PFSK-1 (cell line): Measurements from ENCODE around the gene PLEKHA5.

Experiments used
- FOXP2 ChIP-seq: optimal IDR thresholded peaks from 2 replicates; pipeline ENCODE3; 2011; ENCODE audit warnings: borderline replicate concordance, control low read depth, inconsistent platforms; ENCODE audit not compliant: insufficient read depth; ENCODE audit errors: extremely low read length, extremely low read depth
- POLR2AphosphoS5 ChIP-seq: IDR thresholded peaks from 2 replicates; pipeline ENCODE4 v1.6.1; 2012; ENCODE audit warnings: low read depth, mild to moderate bottlenecking, control low read depth, low read length, moderate library complexity
- REST ChIP-seq, 2 experiments: IDR thresholded peaks; 2 replicates each; pipeline versions ENCODE4 v1.6.1 to v1.8.0; 2011 to 2012; ENCODE audit warnings: low read depth in 2 of 2, low read length in 2 of 2, control low read depth in 1 of 2, inconsistent platforms in 1 of 2, mild to moderate bottlenecking in 1 of 2, moderate library complexity in 1 of 2; ENCODE audit not compliant: insufficient read depth in 1 of 2
- SIN3A ChIP-seq: IDR thresholded peaks from 2 replicates; pipeline ENCODE4 v1.6.1; 2012; ENCODE audit warnings: mild to moderate bottlenecking, low read length, moderate library complexity, borderline replicate concordance; ENCODE audit not compliant: insufficient read depth
- TAF1 ChIP-seq: IDR thresholded peaks from 2 replicates; pipeline ENCODE4 v1.6.1; 2012; ENCODE audit warnings: low read length, control low read depth, borderline replicate concordance; ENCODE audit not compliant: insufficient read depth

Gene PLEKHA5

GRCh38 chr12:19224746-19225145 is 95.2 kb downstream of the PLEKHA5 start:
- TF ChIP-seq SIN3A (no peak), FOXP2 (no peak), REST (IDR thresholded peaks at IDR 0.05; ENCODE audit: insufficient read depth in 1 of 2, low read depth in 2 of 2, low read length in 2 of 2) (no peak), TAF1 (no peak), POLR2AphosphoS5 (no peak)

GRCh38 chr12:19227190-19227879 is 97.8 kb downstream of the PLEKHA5 start:
- TF ChIP-seq REST (IDR thresholded peaks at IDR 0.05; ENCODE audit: insufficient read depth in 1 of 2, low read depth in 2 of 2, low read length in 2 of 2) (no peak), FOXP2 (no peak), SIN3A (no peak), TAF1 (no peak), POLR2AphosphoS5 (no peak)

GRCh38 chr12:19227880-19228210 is 98.3 kb downstream of the PLEKHA5 start:
- no peak for TF ChIP-seq SIN3A
- no peak for TF ChIP-seq POLR2AphosphoS5
- TF ChIP-seq TAF1: no peak
- TF ChIP-seq REST (IDR thresholded peaks at IDR 0.05; ENCODE audit: insufficient read depth in 1 of 2, low read depth in 2 of 2, low read length in 2 of 2): no peak
- no peak for TF ChIP-seq FOXP2

- TF ChIP-seq POLR2AphosphoS5 (no peak), TAF1 (no peak), SIN3A (no peak), FOXP2 (no peak), REST (IDR thresholded peaks at IDR 0.05; ENCODE audit: insufficient read depth in 1 of 2, low read depth in 2 of 2, low read length in 2 of 2) (no peak)
Observed at GRCh38 chr12:19230299-19230866, 100.8 kb downstream of the PLEKHA5 start.

GRCh38 chr12:19230896-19231295 is 101.4 kb downstream of the PLEKHA5 start:
- no peak for TF ChIP-seq FOXP2
